GM18951 (cell line): Measurements from ENCODE around the gene POLR2L.

Experiments
- POLR2A ChIP-seq: IDR thresholded peaks from 4 replicates; pipeline ENCODE4 v1.6.1; 2011; ENCODE audit warnings: mild to moderate bottlenecking; ENCODE audit not compliant: insufficient read length, insufficient read depth; ENCODE audit errors: extremely low read depth
- in situ Hi-C: fragments of 300-500 bp; cut with MboI; formaldehyde crosslinking; loops from one replicate; pipeline ENCODE4 v1.12.0; 2022; ENCODE audit warnings: low sequenced_read_pairs, mixed read lengths, inconsistent platforms; ENCODE audit not compliant: unreplicated experiment

Gene POLR2L

DNA sequence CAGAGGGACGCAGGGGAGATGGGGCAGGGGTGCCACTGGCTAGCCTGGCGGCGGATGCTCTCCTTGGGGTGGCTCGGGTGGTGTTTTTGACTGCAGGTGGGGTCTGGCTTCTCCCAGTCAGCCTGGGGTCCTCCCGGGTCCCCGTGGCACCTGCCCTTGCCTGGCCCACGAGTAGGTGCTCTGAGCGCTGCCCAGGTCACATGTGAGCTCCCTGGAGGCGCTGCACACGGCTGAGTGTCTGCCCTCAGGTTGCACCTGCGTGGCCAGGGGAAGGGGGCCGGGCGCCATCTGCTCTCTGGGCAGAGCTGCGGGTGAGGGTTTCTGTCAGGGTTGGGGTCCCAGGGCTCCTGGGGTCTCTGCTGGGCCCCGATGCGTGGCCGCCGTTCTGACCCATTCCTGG lies 5.5 kb upstream of the POLR2L start:
- no peak for TF ChIP-seq POLR2A
- in situ Hi-C loops = no loop called here

DNA sequence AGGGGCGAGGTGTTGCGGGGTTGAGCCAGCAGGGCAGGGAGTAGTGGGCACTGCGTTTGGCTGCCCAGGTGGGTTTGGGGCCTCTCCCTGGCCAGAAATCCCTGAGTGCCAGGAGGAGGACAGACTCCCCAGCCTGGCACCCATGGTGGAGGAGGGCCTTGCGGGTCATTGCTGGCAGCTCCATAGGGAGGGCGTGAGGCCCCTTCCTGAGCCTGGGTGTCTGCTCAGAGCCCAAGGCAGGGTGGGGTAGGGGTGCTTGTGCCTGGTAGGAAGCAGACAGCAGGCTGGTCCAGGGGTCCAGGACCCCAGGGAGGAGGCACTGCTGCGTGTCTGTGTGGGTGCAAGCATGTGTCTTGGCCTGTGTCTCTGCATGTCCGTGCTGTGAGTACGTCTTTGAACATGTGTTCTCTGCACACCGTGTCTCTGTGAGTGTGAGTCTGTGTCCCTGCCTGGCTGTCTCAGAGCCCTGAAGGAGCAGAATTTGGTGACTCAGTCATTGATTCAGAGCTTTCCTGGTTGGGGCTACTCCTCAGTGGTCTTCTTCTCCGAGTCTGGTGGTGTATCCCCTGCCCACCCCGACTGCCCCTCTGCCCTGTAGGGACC lies 4.3 kb upstream of the POLR2L start:
- TF ChIP-seq POLR2A = no peak
- in situ Hi-C loops = no loop called here

DNA sequence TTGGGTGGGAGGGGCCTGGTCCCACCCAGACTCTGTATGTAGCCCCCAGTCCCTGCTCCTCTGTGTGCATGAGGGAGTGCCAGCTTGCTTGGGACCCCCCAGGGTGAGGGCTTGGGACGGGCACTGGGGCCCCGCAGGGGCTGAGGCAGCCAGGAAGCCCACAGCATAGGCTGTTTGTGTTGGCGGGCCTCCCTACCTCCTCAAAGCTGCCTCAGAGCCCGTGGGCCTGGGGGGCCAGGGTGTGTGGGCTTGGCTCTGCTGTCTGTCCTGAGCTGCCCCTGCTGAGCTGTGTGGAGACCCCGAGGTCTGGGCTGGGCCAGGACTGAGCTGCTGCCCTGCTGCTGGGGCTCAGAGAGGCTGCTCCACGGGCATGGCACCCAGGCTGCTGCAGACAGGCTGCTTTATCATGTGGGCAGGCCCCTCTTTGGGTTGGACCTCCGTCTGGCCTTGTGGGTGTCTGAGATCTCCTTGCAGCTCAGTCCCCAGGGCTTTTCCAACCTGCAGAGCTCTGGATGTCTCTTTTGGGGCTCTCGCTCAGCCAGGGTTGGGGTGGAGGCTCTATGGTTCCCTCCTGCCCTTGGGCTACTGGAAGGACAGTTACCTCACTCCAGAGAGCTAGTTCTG lies 3.7 kb upstream of the POLR2L start:
- no peak for TF ChIP-seq POLR2A
- in situ Hi-C loops = no loop called here

DNA sequence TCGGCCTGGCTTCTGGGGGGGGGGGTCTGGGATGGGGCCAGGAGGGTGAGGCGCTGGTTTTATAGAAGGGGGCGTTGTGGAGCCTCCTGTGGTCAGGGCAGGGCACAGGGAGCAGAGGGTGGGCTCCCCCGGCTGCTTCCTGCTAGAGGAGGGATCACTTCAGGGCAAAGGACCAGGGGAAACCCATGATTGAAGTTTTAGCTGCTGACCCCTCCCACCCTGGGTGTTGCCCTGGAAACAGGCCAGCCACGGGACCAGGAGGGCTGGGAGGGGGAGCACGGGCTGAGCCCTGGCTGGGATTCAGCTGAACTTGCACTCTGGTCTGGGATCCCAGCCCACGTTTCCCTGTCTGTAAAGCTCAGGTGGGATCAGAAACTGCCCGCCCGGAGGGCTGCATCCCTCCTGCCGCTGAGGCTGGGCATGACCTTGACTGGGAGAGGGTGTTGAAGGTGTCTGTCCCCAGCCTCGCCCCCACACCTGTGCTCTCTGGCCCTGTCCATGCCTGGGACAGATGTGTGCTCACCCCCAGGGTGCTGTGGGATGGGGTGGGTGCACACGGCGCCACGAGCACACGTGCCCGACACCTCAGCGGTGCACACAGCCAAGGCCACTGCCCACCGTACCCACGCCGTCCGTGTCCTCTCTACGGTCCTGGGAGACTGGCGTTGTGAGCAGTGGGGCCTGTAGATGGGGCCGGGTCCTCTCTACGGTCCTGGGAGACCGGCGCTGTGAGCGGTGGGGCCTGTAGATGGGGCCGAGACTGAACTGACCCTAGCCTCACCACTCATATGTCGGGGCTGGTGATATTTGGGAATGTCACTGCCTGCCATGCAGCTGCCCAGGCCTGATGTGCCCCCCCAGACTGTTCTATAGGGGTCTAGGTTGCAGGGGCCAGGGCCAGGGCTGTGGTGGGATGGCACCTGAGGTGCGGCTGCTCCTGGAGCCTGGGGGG lies 2.6 kb upstream of the POLR2L start:
- no peak for TF ChIP-seq POLR2A
- in situ Hi-C loops = no loop called here

DNA sequence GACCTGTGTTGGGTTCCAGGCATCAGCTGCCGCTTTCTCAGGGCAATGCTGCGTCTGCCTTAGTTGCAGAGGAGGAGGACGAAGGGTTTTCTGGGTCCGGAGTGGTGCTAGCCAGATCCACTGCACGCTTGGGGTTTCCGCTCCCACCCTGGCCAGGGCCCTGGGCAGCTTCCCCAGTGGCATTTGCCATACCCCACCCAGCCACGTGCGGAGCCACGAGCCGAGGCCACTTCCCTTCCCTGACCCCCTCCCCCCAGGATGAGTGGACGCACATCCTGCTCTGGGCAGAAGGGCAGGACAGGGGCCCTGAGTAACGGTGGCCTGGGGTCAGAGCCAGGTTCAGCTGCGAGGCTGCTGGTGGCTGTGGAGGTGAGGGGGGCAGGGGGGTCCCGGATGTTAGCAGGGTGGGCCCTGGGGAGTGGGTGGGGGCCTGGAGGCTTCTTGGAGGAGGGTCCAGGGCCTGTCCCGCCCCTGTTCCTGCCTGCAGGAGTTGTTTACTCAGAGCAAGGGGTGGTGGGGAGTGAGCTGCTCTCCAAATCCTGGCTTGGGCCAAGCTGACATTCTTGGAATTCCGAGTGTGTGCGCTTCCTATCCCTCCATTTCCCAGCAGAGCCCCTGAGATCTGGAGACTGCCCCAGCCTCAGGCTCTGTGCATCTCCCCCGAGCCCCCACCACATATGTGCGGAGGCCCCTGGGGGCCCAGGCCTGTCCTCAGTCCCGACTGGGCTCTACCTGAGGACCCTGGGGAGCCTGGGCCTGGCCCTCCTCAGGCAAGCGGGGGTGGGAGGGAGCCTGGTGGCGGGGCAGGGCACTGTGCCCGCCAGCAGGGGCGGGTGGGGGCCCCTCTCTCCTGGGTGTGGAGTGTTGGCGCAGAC lies 1.7 kb upstream of the POLR2L start:
- TF ChIP-seq POLR2A = no peak
- in situ Hi-C loops = no loop called here

DNA sequence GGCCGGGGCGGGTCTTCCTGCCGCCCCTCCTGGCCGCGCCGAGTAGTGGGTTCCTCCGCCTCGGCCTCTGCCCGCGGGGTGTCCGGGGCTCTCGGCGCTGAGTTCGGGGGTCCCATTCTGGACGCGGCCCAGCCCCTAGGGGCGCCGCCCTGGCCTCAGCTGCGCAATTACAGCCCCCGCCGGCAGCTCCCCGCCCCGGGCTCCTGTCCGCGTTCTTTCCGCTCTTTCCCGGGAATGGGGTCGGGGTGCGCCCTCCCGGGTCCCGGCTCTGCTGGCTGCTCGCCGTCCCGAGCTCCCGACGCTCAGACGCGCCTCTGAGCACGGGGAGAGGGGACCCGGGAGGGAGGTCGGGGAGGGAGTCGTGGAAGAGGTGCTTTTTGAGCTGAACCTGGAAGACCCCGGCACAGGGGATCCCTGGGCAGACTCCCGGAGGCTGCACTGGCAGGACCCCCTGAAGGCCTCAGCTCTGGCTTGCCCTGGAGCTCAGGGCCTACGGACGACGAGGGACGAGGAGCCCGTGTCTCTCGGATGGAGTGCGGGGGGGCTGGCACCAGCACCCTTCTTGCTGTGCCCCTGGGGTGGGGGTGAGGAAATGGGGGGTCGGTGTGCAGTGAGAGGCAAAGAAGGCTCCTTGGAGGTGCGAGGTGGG lies 881 bp upstream of the POLR2L start:
- no peak for TF ChIP-seq POLR2A
- in situ Hi-C loops = no loop called here

DNA sequence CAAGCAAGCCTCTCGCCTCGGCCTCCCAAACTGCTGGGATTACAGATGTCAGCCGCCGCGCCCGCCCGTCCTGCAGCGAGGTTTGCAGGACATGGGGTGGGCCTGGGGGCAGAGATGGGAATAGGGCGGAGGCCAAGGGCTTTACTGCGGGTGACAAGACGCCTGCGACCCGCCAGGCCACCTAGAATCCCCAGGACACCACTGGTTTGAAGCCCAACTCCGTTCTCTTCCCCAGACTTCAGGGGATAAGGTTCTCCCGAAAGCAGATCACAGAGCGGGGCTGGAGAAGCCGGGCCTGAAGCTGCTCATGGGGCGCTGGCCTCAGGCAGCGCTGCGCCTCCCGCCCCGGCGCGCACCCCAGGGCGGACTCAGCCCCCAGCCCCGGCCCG lies 354 bp downstream of the POLR2L start:
- in situ Hi-C loops = no loop called here

DNA sequence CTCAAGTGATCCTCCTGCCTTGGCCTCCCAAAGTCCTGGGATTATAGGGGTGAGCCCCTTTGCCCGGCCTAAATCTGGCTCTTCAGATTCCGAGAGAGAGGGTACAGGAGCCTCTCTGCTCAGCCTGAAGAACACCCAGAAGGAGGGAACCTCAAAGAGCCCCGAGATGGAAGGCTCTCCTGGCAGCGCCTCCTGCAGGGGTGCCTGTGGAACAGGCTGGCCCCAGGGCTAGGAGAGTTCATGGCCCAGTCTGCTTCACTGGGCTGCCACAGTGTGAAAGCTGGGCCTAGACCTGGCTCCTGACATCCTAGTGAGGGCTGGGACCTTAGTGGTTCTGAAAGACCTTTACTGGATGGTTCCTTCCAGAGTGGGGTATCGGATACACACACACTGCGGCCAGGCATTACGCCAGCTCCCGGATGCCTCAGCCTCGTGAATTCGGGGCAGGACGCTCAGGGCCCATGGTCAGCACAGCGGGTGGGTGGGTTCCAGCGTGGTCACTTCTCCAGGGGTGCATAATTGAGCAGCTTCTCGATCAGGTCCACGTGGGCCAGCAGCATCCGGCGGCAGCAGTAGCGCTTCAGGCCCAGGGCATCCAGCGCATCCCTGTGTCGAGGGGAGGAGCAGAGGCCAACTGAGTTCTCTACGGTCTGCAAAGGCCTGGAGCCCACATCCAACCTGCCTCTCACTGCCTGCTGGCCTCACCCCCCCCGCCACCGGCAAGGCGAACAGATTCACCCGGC lies 2.3 kb downstream of the POLR2L start:
- no peak for TF ChIP-seq POLR2A
- in situ Hi-C loops = no loop called here

More for the DNA sequence above, 354 bp downstream of the POLR2L start:
- no peak for TF ChIP-seq POLR2A

DNA sequence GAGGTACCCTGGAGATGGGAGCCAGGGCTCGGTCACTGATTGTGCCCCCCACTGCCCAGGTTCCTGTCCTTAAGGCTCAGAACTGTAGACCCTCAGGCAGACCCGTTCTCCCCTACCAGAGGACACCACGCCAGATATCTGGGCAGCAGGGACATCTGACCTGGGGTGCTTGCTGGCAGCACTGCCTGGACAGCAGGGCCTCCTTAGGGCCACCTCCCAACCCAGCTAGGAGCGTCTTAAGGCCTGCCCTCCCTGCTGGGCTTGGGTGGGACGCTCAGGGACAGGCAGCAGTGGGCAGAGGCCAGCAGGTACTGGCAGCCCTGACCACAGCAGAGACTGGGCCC lies 3.1 kb downstream of the POLR2L start:
- TF ChIP-seq POLR2A = no peak
- in situ Hi-C loops = no loop called here

DNA sequence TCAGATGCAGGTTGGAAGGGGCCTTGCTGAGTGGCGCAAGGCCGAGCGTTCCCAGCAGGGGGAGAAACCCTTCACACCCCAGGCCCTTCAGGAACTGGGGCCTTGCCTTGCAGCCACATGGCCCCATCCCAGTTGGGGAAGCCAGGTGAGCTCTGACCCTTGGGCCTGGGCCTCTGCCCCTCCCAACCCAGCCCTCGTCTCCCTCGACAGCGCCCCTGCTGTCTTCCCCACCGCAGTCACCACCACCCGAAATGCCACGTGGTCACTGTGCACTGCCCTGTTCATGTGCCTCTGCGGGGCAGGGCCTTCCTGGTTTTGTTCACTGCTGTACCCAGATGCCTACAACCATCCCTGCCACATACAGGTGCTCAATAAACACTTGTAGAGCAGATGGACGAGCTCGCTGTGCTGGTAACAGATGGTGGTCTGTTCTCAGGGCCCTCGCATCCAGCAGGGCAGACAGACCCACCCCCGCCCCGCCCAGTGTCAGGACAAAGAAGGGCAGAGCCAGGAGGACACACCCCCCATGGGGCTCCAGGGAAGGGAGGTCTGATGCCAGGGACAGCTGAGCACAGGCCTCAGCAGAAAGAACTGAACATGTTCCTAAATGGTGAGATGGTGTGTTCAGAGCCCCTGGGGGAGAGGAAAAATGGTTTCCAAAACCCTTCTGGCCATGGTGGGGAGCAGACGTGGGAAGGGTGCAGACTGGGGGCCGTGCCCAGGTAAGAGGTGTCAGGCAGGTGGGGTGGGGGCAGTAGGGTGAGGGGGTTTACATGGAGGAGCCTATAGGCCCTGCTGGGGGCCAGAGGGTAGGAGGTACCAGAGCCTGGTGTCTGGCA lies 3.7 kb downstream of the POLR2L start:
- in situ Hi-C loops = no loop called here
- no peak for TF ChIP-seq POLR2A

DNA sequence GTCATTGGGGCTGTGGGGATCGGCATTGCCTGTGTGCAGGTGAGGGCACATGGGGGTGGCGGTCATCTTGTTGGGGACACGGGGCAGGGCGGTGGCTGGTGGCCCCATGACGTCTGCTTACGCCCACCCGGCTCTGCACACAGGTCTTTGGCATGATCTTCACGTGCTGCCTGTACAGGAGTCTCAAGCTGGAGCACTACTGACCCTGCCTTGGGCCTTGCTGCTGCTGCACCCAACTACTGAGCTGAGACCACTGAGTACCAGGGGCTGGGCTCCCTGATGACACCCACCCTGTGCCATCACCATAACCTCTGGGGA lies 4.4 kb downstream of the POLR2L start:
- in situ Hi-C loops = no loop called here
- no peak for TF ChIP-seq POLR2A
